NB4 (cell line): Measurements from ENCODE around the gene NBPF8.
"Not testable (repeated sequence)": the region's sequence is repeated elsewhere in the genome, so short reads cannot be mapped to it uniquely, and the experiment has no call there.

ENCODE experiments used
- CTCF ChIP-seq: IDR thresholded peaks from one replicate; pipeline ENCODE4 v1.5.1; 2012; ENCODE audit warnings: low read depth, low read length
- MYC ChIP-seq: IDR thresholded peaks from 2 replicates; pipeline ENCODE4 v1.6.1; 2011; ENCODE audit warnings: low read depth, low read length
- POLR2A ChIP-seq: IDR thresholded peaks from 2 replicates; pipeline ENCODE4 v1.6.1; 2011; ENCODE audit warnings: mild to moderate bottlenecking; ENCODE audit not compliant: insufficient read length; ENCODE audit errors: extremely low read depth
- TF ChIP-seq, protein P1 (sequence below): IDR thresholded peaks from 2 replicates; pipeline ENCODE4 v1.6.1; 2011; ENCODE audit warnings: low read depth, low read length

DNA sequence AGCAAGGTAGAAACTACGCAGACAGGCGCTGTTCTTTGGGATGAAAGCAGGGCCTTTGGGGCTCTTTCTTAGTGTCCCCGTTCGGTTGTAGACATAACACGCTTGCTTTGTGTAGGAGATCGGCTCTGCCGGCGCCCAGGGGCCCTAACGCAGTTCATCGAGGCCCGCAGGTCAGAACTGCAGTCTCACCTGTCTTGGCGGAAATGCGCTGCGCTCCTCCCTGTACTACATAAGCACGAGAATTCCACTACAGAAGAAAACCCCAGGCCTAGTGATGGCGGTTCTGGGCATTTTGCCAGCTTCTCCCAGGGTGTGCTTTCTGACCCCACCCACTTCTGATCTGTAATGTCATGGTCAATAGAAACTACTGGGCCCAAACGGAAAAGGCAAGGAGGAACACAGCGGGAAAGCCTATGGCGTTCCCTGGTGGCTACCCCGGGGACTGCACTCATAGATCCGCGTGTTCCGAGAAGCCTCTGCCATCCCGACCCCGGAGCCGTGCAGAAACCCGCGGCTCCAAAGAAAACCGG, 26.2 kb upstream of the NBPF8 start:
- not testable (repeated sequence) for TF ChIP-seq CTCF, POLR2A, MYC
- TF ChIP-seq, protein P1, sequence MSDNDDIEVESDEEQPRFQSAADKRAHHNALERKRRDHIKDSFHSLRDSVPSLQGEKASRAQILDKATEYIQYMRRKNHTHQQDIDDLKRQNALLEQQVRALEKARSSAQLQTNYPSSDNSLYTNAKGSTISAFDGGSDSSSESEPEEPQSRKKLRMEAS, result not testable (repeated sequence)
